Liver (tissue), 9 donors: ENCODE results near the gene PIH1D2. TPM values are rescaled to one million over a fixed set of nuclear protein-coding genes. Genes with fewer than 3 reads are reported as not detected.
"Not testable (repeated sequence)": the region's sequence is repeated elsewhere in the genome, so short reads cannot be mapped to it uniquely, and the experiment has no call there.

ENCODE experiments used
- DNase-seq: peaks from one replicate; pipeline ENCODE4 v3.0.0-alpha.2; 2017; ENCODE audit warnings: low spot score
- H3K27ac ChIP-seq, 2 donors: one replicate each; pipeline ENCODE4 v1.7.0; 2013; ENCODE audit warnings: inconsistent platforms in 2 of 2, low read length in 2 of 2, control low read depth in 1 of 2, low read depth in 1 of 2, mild to moderate bottlenecking in 1 of 2
- H3K27me3 ChIP-seq, 4 donors: one replicate each; pipeline versions ENCODE4 v1.6.1 to v1.7.0; 2013; ENCODE audit warnings: low read length in 3 of 4, inconsistent platforms in 1 of 4, mild to moderate bottlenecking in 1 of 4, moderate library complexity in 1 of 4; ENCODE audit not compliant: control insufficient read depth in 4 of 4, insufficient read depth in 4 of 4
- H3K36me3 ChIP-seq, 4 donors: one replicate each; pipeline versions ENCODE4 v1.6.1 to v1.7.0; 2013; ENCODE audit warnings: low read length in 3 of 4, mild to moderate bottlenecking in 3 of 4, low read depth in 1 of 4, moderate library complexity in 1 of 4; ENCODE audit not compliant: control insufficient read depth in 4 of 4, insufficient read depth in 3 of 4
- H3K4me1 ChIP-seq, 4 donors: one replicate each; pipeline versions ENCODE4 v1.6.1 to v1.7.0; 2013; ENCODE audit warnings: low read length in 3 of 4, mild to moderate bottlenecking in 3 of 4, moderate library complexity in 1 of 4; ENCODE audit not compliant: control insufficient read depth in 4 of 4, insufficient read depth in 4 of 4
- H3K4me3 ChIP-seq, 3 donors: one replicate each; pipeline versions ENCODE4 v1.6.1 to v1.7.0; 2013; ENCODE audit warnings: low read length in 3 of 3, control low read depth in 1 of 3, low read depth in 1 of 3, mild to moderate bottlenecking in 1 of 3
- H3K9ac ChIP-seq, 2 donors: one replicate each; pipeline ENCODE4 v1.7.0; 2013; ENCODE audit warnings: low read length in 2 of 2, mild to moderate bottlenecking in 2 of 2, moderate library complexity in 2 of 2, control low read depth in 1 of 2, low read depth in 1 of 2
- H3K9me3 ChIP-seq, 4 donors: one replicate each; pipeline versions ENCODE4 v1.6.1 to v1.7.0; 2013; ENCODE audit warnings: low read length in 3 of 4; ENCODE audit not compliant: control insufficient read depth in 4 of 4
- ATF3 ChIP-seq: IDR thresholded peaks from 2 replicates; pipeline ENCODE4 v1.6.1; 2016; ENCODE audit warnings: antibody characterized with exemption
- CTCF ChIP-seq: fragments of 150-350 bp; IDR thresholded peaks from 2 replicates; pipeline ENCODE4 v1.5.1; 2017; ENCODE audit warnings: improper control_type of control experiment, low read depth, low read length; ENCODE audit not compliant: missing input control
- EGR1 ChIP-seq, 2 donors: IDR thresholded peaks; 2 replicates each; pipeline ENCODE4 v1.6.1; 2016 to 2018; ENCODE audit warnings: antibody characterized with exemption in 2 of 2, low read depth in 2 of 2
- FOXA1 ChIP-seq: IDR thresholded peaks from 2 replicates; pipeline ENCODE4 v1.6.1; 2016; ENCODE audit warnings: antibody characterized with exemption
- FOXA2 ChIP-seq: IDR thresholded peaks from 2 replicates; pipeline ENCODE4 v1.6.1; 2016; ENCODE audit warnings: antibody characterized with exemption
- GABPA ChIP-seq, 2 donors: IDR thresholded peaks in 1 of 2; conservative IDR thresholded peaks in 1 of 2; 2 replicates each; pipeline ENCODE4 v1.6.1; 2016; ENCODE audit warnings: antibody characterized with exemption in 2 of 2, mild to moderate bottlenecking in 1 of 2, moderate library complexity in 1 of 2
- HNF4G ChIP-seq: IDR thresholded peaks from 2 replicates; pipeline ENCODE4 v1.6.1; 2016; ENCODE audit warnings: antibody characterized with exemption
- JUND ChIP-seq, 2 donors: IDR thresholded peaks; 2 replicates each; pipeline ENCODE4 v1.6.1; 2016; ENCODE audit warnings: antibody characterized with exemption in 2 of 2
- MAX ChIP-seq: IDR thresholded peaks from 2 replicates; pipeline ENCODE4 v1.6.1; 2016; ENCODE audit warnings: antibody characterized with exemption
- NR2F2 ChIP-seq: IDR thresholded peaks from 2 replicates; pipeline ENCODE4 v1.6.1; 2016; ENCODE audit warnings: antibody characterized with exemption
- RAD21 ChIP-seq, 2 donors: IDR thresholded peaks; 2 replicates each; pipeline ENCODE4 v1.6.1; 2016; ENCODE audit warnings: antibody characterized with exemption in 2 of 2, mild to moderate bottlenecking in 2 of 2
- REST ChIP-seq: IDR thresholded peaks from 2 replicates; pipeline ENCODE4 v1.6.1; 2016; ENCODE audit warnings: antibody characterized with exemption, mild to moderate bottlenecking
- RXRA ChIP-seq, 2 donors: IDR thresholded peaks; 2 replicates each; pipeline ENCODE4 v1.6.1; 2017 to 2018; ENCODE audit warnings: antibody characterized with exemption in 2 of 2, mild to moderate bottlenecking in 1 of 2
- SP1 ChIP-seq: IDR thresholded peaks from 2 replicates; pipeline ENCODE4 v1.6.1; 2018; ENCODE audit warnings: antibody characterized with exemption, mild to moderate bottlenecking
- TAF1 ChIP-seq: conservative IDR thresholded peaks from 2 replicates; pipeline ENCODE4 v1.6.1; 2016; ENCODE audit warnings: antibody characterized with exemption, mild to moderate bottlenecking
- ZBTB33 ChIP-seq: IDR thresholded peaks from 2 replicates; pipeline ENCODE4 v1.6.1; 2016; ENCODE audit warnings: antibody characterized with exemption
- WGBS: extraction: QIAGEN DNeasy Blood & Tissue Kit; methylation state at CpG from one replicate; pipeline ENCODE4 v1.1.7; 2013; 5-methylcytosine and 5-hydroxymethylcytosine counted together
- polyA plus RNA-seq, 2 donors: library from polyadenylated mRNA; stranded (reverse) in 1 of 2; unstranded in 1 of 2; fragments of 200-250 nt in 1 of 2; fragments of >200 nt in 1 of 2; fragmentation: Nextera tagmentation in 1 of 2; extraction: Ambion mirVana in 1 of 2; gene quantifications; one replicate each; pipeline versions ENCODE4 v1.2.1 to v1.2.3, GENCODE V29; 2013 to 2015
- total RNA-seq, 2 donors: library from RNA; depleted of rRNA; stranded (reverse); fragments of >200 nt; gene quantifications; one replicate each; pipeline ENCODE4 v1.2.3, GENCODE V29; 2014
- donor health status: healthy.
- donor health status: healthy.
- donor health status: healthy.
- donor health status: healthy.
- donor health status: healthy.

Gene PIH1D2
- total and polyA plus RNA-seq, 4 donors = 0.25 to 0.52 (median 0.43) TPM

GRCh38 chr11:112096194-112096593 lies 22.4 kb upstream of the PIH1D2 start:
- peaks cover 6 to 40% (median 27%) of the 10 kb centered on the region in 4 donors for H3K36me3 ChIP-seq

GRCh38 chr11:112095302-112095701 lies 21.5 kb upstream of the PIH1D2 start:
- not testable (repeated sequence) for H3K27ac ChIP-seq, H3K4me3 ChIP-seq, DNase-seq, H3K4me1 ChIP-seq, H3K9me3 ChIP-seq, H3K9ac ChIP-seq, H3K27me3 ChIP-seq
- peaks cover 8 to 48% (median 31%) of the 10 kb centered on the region in 4 donors for H3K36me3 ChIP-seq
- 96% methylated on average over 2 of the region's 2 CpGs for WGBS

More at GRCh38 chr11:112096194-112096593, 22.4 kb upstream of the PIH1D2 start:
- Histone ChIP-seq H3K4me1 (peaks cover 0 to 6% (median 4%) of the 10 kb centered on the region in 4 donors), H3K9ac (no peak overlapping the region), H3K4me3 (no peak overlapping the region), H3K27ac (no peak overlapping the region), H3K9me3 (no peaks in the 10 kb centered on the region), H3K27me3 (no peaks in the 10 kb centered on the region)
- TF ChIP-seq RXRA (IDR thresholded peaks at IDR 0.05) = no peak
- no peak for TF ChIP-seq FOXA2
- TF ChIP-seq ATF3 = no peak
- no peak for TF ChIP-seq GABPA (IDR thresholded peaks at IDR 0.05 in 1 of 2, conservative IDR thresholded peaks at IDR 0.05 in 1 of 2)
- no peak for TF ChIP-seq TAF1
- TF ChIP-seq CTCF = no peak
- no peak for TF ChIP-seq REST
- no peak for TF ChIP-seq SP1
- TF ChIP-seq EGR1 (IDR thresholded peaks at IDR 0.05; ENCODE audit: low read depth in 2 of 2) = no peak
- no peak for TF ChIP-seq ZBTB33
- TF ChIP-seq HNF4G = no peak
- no peak for TF ChIP-seq FOXA1
- no peak for TF ChIP-seq JUND (IDR thresholded peaks at IDR 0.05)
- no peak for TF ChIP-seq NR2F2
- TF ChIP-seq MAX = no peak
- no peak for TF ChIP-seq RAD21 (IDR thresholded peaks at IDR 0.05)
- no peak for DNase-seq
